A673 (cell line): Measurements from ENCODE around the gene MFRP. TPM values are rescaled to one million over a fixed set of nuclear protein-coding genes. Genes with fewer than 3 reads are reported as not detected.

ENCODE experiments used
- BruUV-seq: library from RNA; stranded (reverse); fragments of 400-500 nt; replicated peaks from 2 replicates; lab custom pipeline; 2021; lab: Mats Ljungman, UMichigan
- CTCF ChIA-PET: fragments of 300-600 bp; sonication (Branson Sonifier 250); formaldehyde crosslinking; loops from one replicate; lab custom pipeline; 2022; ENCODE audit warnings: antibody characterized with exemption; lab: Charles Lee
- POLR2A ChIA-PET: fragments of 300-600 bp; sonication (Branson Sonifier 250); formaldehyde crosslinking; loops from one replicate; lab custom pipeline; 2022; ENCODE audit warnings: antibody characterized with exemption; ENCODE audit not compliant: low non-redundant PET; lab: Charles Lee
- DNase-seq: peaks from one replicate; pipeline ENCODE4 v3.0.0-alpha.2; 2015; ENCODE audit warnings: low spot score
- H3K27ac ChIP-seq: fragments of 200-600 bp; sonication (generic); 2 replicates; pipeline ENCODE4 v1.5.1; 2016; ENCODE audit warnings: mixed run types, low read depth, mild to moderate bottlenecking, mixed read lengths, antibody characterized with exemption, low read length; ENCODE audit not compliant: poor library complexity, severe bottlenecking
- H3K27me3 ChIP-seq: fragments of 200-600 bp; sonication (generic); replicated peaks from 2 replicates; pipeline ENCODE4 v1.6.1; 2017; ENCODE audit warnings: mixed run types, low read depth, mild to moderate bottlenecking, mixed read lengths, antibody characterized with exemption, low read length; ENCODE audit not compliant: insufficient read depth, poor library complexity
- H3K36me3 ChIP-seq: fragments of 200-600 bp; sonication (generic); 2 replicates; pipeline ENCODE4 v1.6.1; 2016; ENCODE audit warnings: mixed run types, mild to moderate bottlenecking, mixed read lengths, antibody characterized with exemption, low read length; ENCODE audit not compliant: insufficient read depth, poor library complexity, severe bottlenecking
- H3K4me1 ChIP-seq: fragments of 200-600 bp; sonication (generic); 2 replicates; pipeline ENCODE4 v1.6.1; 2017; ENCODE audit warnings: mixed run types, mild to moderate bottlenecking, mixed read lengths, antibody characterized with exemption, low read length; ENCODE audit not compliant: insufficient read depth, poor library complexity, severe bottlenecking
- H3K4me3 ChIP-seq: fragments of 200-600 bp; sonication (generic); 2 replicates; pipeline ENCODE4 v1.5.1; 2016; ENCODE audit warnings: low read depth, mixed run types, mild to moderate bottlenecking, mixed read lengths, low read length; ENCODE audit not compliant: poor library complexity, severe bottlenecking
- H3K9me3 ChIP-seq: fragments of 200-600 bp; sonication (generic); 2 replicates; pipeline ENCODE4 v1.6.1; 2016; ENCODE audit warnings: mixed run types, low read depth, mild to moderate bottlenecking, mixed read lengths, antibody characterized with exemption, low read length; ENCODE audit not compliant: poor library complexity, severe bottlenecking
- CTCF ChIP-seq: fragments of 300-800, 200-600 bp; sonication (generic); conservative IDR thresholded peaks from 2 replicates; pipeline ENCODE4 v1.5.1; 2017; ENCODE audit warnings: low read depth, mild to moderate bottlenecking, antibody characterized with exemption, low read length, moderate library complexity, mixed read lengths
- EZH2 ChIP-seq: fragments of 200-600 bp; sonication (generic); IDR thresholded peaks from 2 replicates; pipeline ENCODE4 v1.6.1; 2017; ENCODE audit warnings: borderline replicate concordance, low read depth, mild to moderate bottlenecking, mixed read lengths, antibody characterized with exemption, low read length; ENCODE audit not compliant: poor library complexity, severe bottlenecking
- intact Hi-C: fragments of 100-400 bp; cut with micrococcal nuclease; formaldehyde crosslinking; loops from one replicate; pipeline ENCODE4 v1.10.0; 2022; ENCODE audit not compliant: unreplicated experiment
- total RNA-seq: library from RNA; stranded (reverse); gene quantifications from 2 replicates; pipeline ENCODE4 v1.2.3, GENCODE V29; 2021

Gene MFRP
- total RNA-seq, 1 experiment from 2014 or later: not detected

- TF ChIP-seq EZH2: no peak
- TF ChIP-seq CTCF: no peak
- H3K36me3 ChIP-seq: no peaks in the 10 kb centered on the region
- H3K27me3 ChIP-seq: no peaks in the 10 kb centered on the region
- BruUV-seq: no TSS peak
- ChIA-PET CTCF (interaction anchor here (0.6 to 1.0 kb wide), 3 partner anchors 21 to 173 kb away, joined by 3 to 5 read pairs (median 4); no protein-coding TSS in a partner anchor), POLR2A (interaction anchor here (1.0 kb wide), 1 partner anchor 12 kb away, joined by 3 read pairs; no protein-coding TSS in a partner anchor)
- no peaks in the 10 kb centered on the region for H3K9me3 ChIP-seq
- peaks cover 25% of the 10 kb centered on the region for H3K4me1 ChIP-seq
- no peak overlapping the region for H3K27ac ChIP-seq
- intact Hi-C loops: no loop called here
- H3K4me3 ChIP-seq: peak overlapping the region; percentile 62
- no peak for DNase-seq
Measured at GRCh38 chr11:119317592-119318239, 28.8 kb downstream of the MFRP start.

GRCh38 chr11:119316729-119317591, 29.5 kb downstream of the MFRP start, which contains the start of gene MCAM:
Gene MCAM (minus strand): TSS chr11:119317130. CDS start chr11:119317101, 29 bp downstream.
- BruUV-seq: no TSS peak
- intact Hi-C loops: no loop called here
- POLR2A ChIA-PET: interaction anchor here (1.0 kb wide), 1 partner anchor 11 kb away, joined by 3 read pairs; no protein-coding TSS in a partner anchor
- TF ChIP-seq CTCF (no peak), EZH2 (no peak)
- Histone ChIP-seq H3K4me1 (peaks cover 25% of the 10 kb centered on the region), H3K36me3 (no peaks in the 10 kb centered on the region), H3K4me3 (peak within 1 kb of the TSS; percentile 62), H3K9me3 (no peaks in the 10 kb centered on the region), H3K27me3 (no peaks in the 10 kb centered on the region), H3K27ac (peak within 1 kb of the TSS; percentile 40)
- DNase-seq: peak; percentile 61
- CTCF ChIA-PET: interaction anchor here (0.5 to 1.1 kb wide), 5 partner anchors 21 to 174 kb away, joined by 3 to 5 read pairs (median 4); no protein-coding TSS in a partner anchor

GRCh38 chr11:119316016-119316728, 30.3 kb downstream of the MFRP start:
- BruUV-seq: no TSS peak
- DNase-seq: peak; percentile 64
- ChIA-PET CTCF (interaction anchor here (0.5 to 1.1 kb wide), 4 partner anchors 22 to 175 kb away, joined by 3 to 5 read pairs (median 4); no protein-coding TSS in a partner anchor), POLR2A (no interaction called here)
- Histone ChIP-seq H3K27me3 (no peaks in the 10 kb centered on the region), H3K4me1 (peaks cover 22% of the 10 kb centered on the region), H3K9me3 (no peaks in the 10 kb centered on the region), H3K36me3 (no peaks in the 10 kb centered on the region), H3K4me3 (peak overlapping the region; percentile 62), H3K27ac (peak overlapping the region; percentile 40)
- TF ChIP-seq EZH2: no peak
- no peak for TF ChIP-seq CTCF
- intact Hi-C loops: no loop called here
